GM20431 (cell line): ENCODE data around the gene CAPN9.

Experiments
- in situ Hi-C: fragments of 300-500 bp; cut with MseI, MboI; formaldehyde crosslinking; loops from one replicate; pipeline ENCODE4 v1.15.0; 2020; ENCODE audit warnings: low sequenced_read_pairs; ENCODE audit not compliant: unreplicated experiment

Gene CAPN9

GRCh38 chr1:230792691-230793462, 45.7 kb downstream of the CAPN9 start:
- in situ Hi-C loops = no loop called here

- in situ Hi-C loops = no loop called here
Observed at GRCh38 chr1:230793463-230793745, 46.2 kb downstream of the CAPN9 start.

GRCh38 chr1:230794431-230794830, 47.2 kb downstream of the CAPN9 start:
- in situ Hi-C loops = no loop called here

- in situ Hi-C loops = no loop called here
Observed at GRCh38 chr1:230794871-230795605, 47.9 kb downstream of the CAPN9 start.

- in situ Hi-C loops = no loop called here
Observed at GRCh38 chr1:230796626-230797025, 49.4 kb downstream of the CAPN9 start.

GRCh38 chr1:230797376-230797920, 50.3 kb downstream of the CAPN9 start:
- in situ Hi-C loops = no loop called here

GRCh38 chr1:230797942-230798365, 50.8 kb downstream of the CAPN9 start:
- in situ Hi-C loops = no loop called here

GRCh38 chr1:230798491-230798890, 51.3 kb downstream of the CAPN9 start:
- in situ Hi-C loops = no loop called here

GRCh38 chr1:230800891-230801840, 54.0 kb downstream of the CAPN9 start:
- in situ Hi-C loops = no loop called here

GRCh38 chr1:230804396-230804795, 57.2 kb downstream of the CAPN9 start:
- in situ Hi-C loops = no loop called here

- in situ Hi-C loops = no loop called here
Observed at GRCh38 chr1:230806552-230806951, 59.4 kb downstream of the CAPN9 start.

- in situ Hi-C loops = no loop called here
Observed at GRCh38 chr1:230807029-230807428, 59.8 kb downstream of the CAPN9 start.

GRCh38 chr1:230807561-230808280, 60.5 kb downstream of the CAPN9 start:
- in situ Hi-C loops = no loop called here

GRCh38 chr1:230808281-230808872, 61.2 kb downstream of the CAPN9 start:
- in situ Hi-C loops = no loop called here

GRCh38 chr1:230809256-230809990, 62.2 kb downstream of the CAPN9 start:
- in situ Hi-C loops = no loop called here

- in situ Hi-C loops = no loop called here
Observed at GRCh38 chr1:230812568-230812967, 65.4 kb downstream of the CAPN9 start.

- in situ Hi-C loops = no loop called here
Observed at GRCh38 chr1:230814949-230815692, 67.9 kb downstream of the CAPN9 start.

GRCh38 chr1:230816018-230816417, 68.8 kb downstream of the CAPN9 start:
- in situ Hi-C loops = no loop called here
